Thyroid gland (tissue), 4 donors: Measurements from ENCODE around the gene PIK3C2B.

Source experiments
- POLR2A ChIP-seq, 2 donors: fragments of 450-650 bp; IDR thresholded peaks; one replicate each; pipeline ENCODE4 v1.6.1; 2017; ENCODE audit warnings: antibody characterized with exemption in 2 of 2, mild to moderate bottlenecking in 2 of 2, moderate library complexity in 1 of 2
- TF ChIP-seq, protein P1 (sequence below), 6 experiments: fragments of 200-600 bp in 3 of 6; fragments of 450-650 bp in 3 of 6; sonication (generic) in 3 of 6; IDR thresholded peaks; one replicate each; pipeline ENCODE4 v1.5.1; 2016 to 2019; ENCODE audit warnings: antibody characterized with exemption in 6 of 6, mild to moderate bottlenecking in 2 of 6, inconsistent platforms in 1 of 6, moderate library complexity in 1 of 6

DNA sequence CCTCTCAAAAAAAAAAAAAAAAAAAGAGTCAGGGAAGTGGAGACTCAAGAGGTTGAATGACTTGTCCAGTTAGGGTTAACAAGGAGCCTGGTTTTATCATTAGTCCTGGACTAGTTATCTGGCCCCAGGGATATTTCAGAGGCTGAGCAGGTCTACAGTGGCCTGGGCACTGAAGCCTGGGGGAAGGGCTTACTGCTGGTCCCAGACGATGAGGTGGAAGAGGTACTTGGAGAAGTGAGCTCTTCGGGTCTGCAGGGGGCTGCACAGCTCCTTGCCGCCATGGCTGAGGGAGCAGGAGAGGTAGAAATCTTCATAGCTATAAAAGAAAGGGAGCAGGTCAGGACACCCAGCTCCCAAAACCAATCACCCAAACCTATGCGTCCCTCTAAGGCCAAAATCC is 40.1 kb downstream of the PIK3C2B start:
- TF ChIP-seq, protein P1, sequence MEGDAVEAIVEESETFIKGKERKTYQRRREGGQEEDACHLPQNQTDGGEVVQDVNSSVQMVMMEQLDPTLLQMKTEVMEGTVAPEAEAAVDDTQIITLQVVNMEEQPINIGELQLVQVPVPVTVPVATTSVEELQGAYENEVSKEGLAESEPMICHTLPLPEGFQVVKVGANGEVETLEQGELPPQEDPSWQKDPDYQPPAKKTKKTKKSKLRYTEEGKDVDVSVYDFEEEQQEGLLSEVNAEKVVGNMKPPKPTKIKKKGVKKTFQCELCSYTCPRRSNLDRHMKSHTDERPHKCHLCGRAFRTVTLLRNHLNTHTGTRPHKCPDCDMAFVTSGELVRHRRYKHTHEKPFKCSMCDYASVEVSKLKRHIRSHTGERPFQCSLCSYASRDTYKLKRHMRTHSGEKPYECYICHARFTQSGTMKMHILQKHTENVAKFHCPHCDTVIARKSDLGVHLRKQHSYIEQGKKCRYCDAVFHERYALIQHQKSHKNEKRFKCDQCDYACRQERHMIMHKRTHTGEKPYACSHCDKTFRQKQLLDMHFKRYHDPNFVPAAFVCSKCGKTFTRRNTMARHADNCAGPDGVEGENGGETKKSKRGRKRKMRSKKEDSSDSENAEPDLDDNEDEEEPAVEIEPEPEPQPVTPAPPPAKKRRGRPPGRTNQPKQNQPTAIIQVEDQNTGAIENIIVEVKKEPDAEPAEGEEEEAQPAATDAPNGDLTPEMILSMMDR (IDR thresholded peaks at IDR 0.05), result no peak
- TF ChIP-seq POLR2A (IDR thresholded peaks at IDR 0.05), result no peak
